Rectal smooth muscle tissue (tissue), 1 donor: Measurements from ENCODE around the gene AGBL1.

ENCODE experiments used
- H3K27ac ChIP-seq: one replicate; pipeline ENCODE4 v1.7.0; 2013; ENCODE audit warnings: low read depth, low read length, inconsistent platforms
- H3K27me3 ChIP-seq: one replicate; pipeline ENCODE4 v1.7.0; 2013; ENCODE audit warnings: low read length; ENCODE audit not compliant: control insufficient read depth, insufficient read depth
- H3K36me3 ChIP-seq: one replicate; pipeline ENCODE4 v1.7.0; 2013; ENCODE audit warnings: low read length; ENCODE audit not compliant: control insufficient read depth, insufficient read depth
- H3K4me1 ChIP-seq: one replicate; pipeline ENCODE4 v1.7.0; 2013; ENCODE audit warnings: low read length; ENCODE audit not compliant: control insufficient read depth, insufficient read depth
- H3K4me3 ChIP-seq: one replicate; pipeline ENCODE4 v1.7.0; 2013; ENCODE audit warnings: low read length
- H3K9ac ChIP-seq: one replicate; pipeline ENCODE4 v1.7.0; 2013; ENCODE audit warnings: low read length

AGBL1 gene

DNA sequence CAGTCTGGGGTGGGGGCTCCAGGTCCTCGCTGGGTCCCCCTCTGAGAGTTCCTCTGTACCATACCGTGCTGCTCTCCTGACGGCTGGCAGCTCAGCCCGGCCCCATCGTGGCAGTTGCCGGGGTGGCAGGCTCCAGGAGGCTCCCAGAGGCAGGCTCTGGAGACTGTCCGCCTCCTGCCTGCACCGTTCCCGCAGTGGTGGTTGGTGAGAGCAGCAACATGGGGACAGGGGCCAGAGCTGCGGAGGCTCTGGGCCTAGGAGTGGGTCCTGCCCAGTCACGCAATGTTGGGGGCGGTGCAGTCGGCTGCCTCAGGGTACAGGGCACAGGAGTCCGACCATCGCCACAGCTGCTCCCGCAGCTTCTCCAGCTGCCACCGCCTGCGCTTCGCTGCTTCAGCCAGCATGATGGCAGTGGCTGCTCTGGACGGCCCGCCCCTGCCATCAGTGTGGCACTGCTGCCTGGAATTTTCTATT, 492.7 kb downstream of the AGBL1 start:
- no peak overlapping the region for H3K4me3 ChIP-seq
- H3K4me1 ChIP-seq: no peaks in the 10 kb centered on the region
- no peaks in the 10 kb centered on the region for H3K27me3 ChIP-seq
- no peak overlapping the region for H3K9ac ChIP-seq
- H3K36me3 ChIP-seq: no peaks in the 10 kb centered on the region
- H3K27ac ChIP-seq: no peak overlapping the region

GRCh38 chr15:86573476-86573875, 493.8 kb downstream of the AGBL1 start:
- H3K4me1 ChIP-seq: no peaks in the 10 kb centered on the region
- no peak overlapping the region for H3K9ac ChIP-seq
- H3K27ac ChIP-seq: no peak overlapping the region
- no peaks in the 10 kb centered on the region for H3K27me3 ChIP-seq
- no peaks in the 10 kb centered on the region for H3K36me3 ChIP-seq
- H3K4me3 ChIP-seq: no peak overlapping the region

DNA sequence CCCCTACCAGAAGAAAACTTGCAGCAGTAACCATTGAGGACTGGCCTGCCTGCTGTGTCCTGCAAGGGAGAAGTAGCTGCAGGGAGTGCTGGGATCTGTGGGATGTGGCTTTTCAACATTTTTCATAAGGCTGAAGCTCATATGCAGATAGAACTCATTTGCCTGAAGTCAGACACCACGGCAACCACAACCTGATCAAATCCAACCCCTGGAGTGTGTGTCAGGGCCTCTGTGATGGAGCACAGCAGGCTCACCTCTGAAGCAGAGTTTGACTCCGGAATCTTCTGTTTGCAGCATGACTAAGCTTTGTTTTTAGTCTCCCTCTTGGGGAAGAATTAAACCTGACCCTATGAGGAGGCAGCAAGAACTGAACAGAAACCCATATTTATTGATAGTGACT, 508.7 kb downstream of the AGBL1 start:
- H3K27me3 ChIP-seq: no peaks in the 10 kb centered on the region

GRCh38 chr15:86590461-86590860, 510.8 kb downstream of the AGBL1 start:
- no peaks in the 10 kb centered on the region for H3K4me1 ChIP-seq

More for the DNA sequence above, 508.7 kb downstream of the AGBL1 start:
- no peak overlapping the region for H3K27ac ChIP-seq
- no peak overlapping the region for H3K4me3 ChIP-seq
- no peak overlapping the region for H3K9ac ChIP-seq
- no peaks in the 10 kb centered on the region for H3K36me3 ChIP-seq
- no peaks in the 10 kb centered on the region for H3K4me1 ChIP-seq

GRCh38 chr15:86591158-86591557, 511.5 kb downstream of the AGBL1 start:
- Histone ChIP-seq H3K27me3 (no peaks in the 10 kb centered on the region), H3K36me3 (no peaks in the 10 kb centered on the region), H3K4me3 (no peak overlapping the region), H3K27ac (no peak overlapping the region), H3K4me1 (no peaks in the 10 kb centered on the region), H3K9ac (no peak overlapping the region)

More at GRCh38 chr15:86590461-86590860, 510.8 kb downstream of the AGBL1 start:
- H3K36me3 ChIP-seq: no peaks in the 10 kb centered on the region
- no peak overlapping the region for H3K4me3 ChIP-seq
- H3K27me3 ChIP-seq: no peaks in the 10 kb centered on the region
- H3K9ac ChIP-seq: no peak overlapping the region
- no peak overlapping the region for H3K27ac ChIP-seq

- H3K4me3 ChIP-seq: no peak overlapping the region
- H3K27me3 ChIP-seq: no peaks in the 10 kb centered on the region
- H3K9ac ChIP-seq: no peak overlapping the region
- H3K27ac ChIP-seq: no peak overlapping the region
- no peaks in the 10 kb centered on the region for H3K36me3 ChIP-seq
- no peaks in the 10 kb centered on the region for H3K4me1 ChIP-seq
Observed at GRCh38 chr15:86591994-86592735, 512.5 kb downstream of the AGBL1 start.

GRCh38 chr15:86595741-86596140, 516.1 kb downstream of the AGBL1 start:
- H3K27ac ChIP-seq: no peak overlapping the region
- no peak overlapping the region for H3K4me3 ChIP-seq
- H3K4me1 ChIP-seq: no peaks in the 10 kb centered on the region
- no peaks in the 10 kb centered on the region for H3K36me3 ChIP-seq
- H3K9ac ChIP-seq: no peak overlapping the region
- H3K27me3 ChIP-seq: no peaks in the 10 kb centered on the region

- Histone ChIP-seq H3K9ac (no peak overlapping the region), H3K27ac (no peak overlapping the region), H3K27me3 (no peaks in the 10 kb centered on the region), H3K4me3 (no peak overlapping the region), H3K4me1 (no peaks in the 10 kb centered on the region), H3K36me3 (no peaks in the 10 kb centered on the region)
Observed at GRCh38 chr15:86603466-86603865, 523.8 kb downstream of the AGBL1 start.

DNA sequence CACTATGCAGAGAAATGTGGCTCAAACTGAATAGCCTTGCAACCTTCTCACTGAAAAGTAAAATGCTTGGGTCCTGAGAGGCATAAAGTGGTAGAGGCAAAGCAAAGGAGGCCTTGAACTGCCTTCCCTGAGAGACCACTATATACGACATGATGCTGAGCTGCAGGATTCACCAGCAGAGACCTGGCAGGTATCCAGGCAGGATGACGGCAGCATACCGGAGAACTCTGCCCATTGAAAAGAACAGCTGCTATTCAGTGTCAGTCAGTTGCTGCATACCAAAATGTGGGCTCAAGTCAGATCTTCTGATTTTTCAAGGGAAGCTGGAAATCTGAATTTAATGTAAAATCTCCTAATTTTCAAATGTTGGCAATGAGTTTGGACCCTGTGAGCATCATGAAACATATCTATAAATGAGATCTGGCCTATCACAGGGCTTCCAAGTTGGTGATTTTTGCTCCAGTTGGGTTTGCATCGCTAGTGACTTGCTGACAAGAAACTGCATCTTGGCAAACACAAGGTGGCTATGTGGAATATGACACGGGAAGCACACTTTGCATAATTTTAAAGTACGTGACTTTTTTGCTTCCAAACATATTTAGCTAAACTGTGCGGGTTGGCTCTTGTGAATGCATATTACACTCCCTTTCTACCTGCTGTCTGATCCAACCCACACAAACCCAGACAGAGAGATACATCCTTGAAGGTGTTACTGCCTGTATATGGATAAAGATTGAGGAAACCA, 529.0 kb downstream of the AGBL1 start:
- Histone ChIP-seq H3K27me3 (no peaks in the 10 kb centered on the region), H3K9ac (no peak overlapping the region), H3K36me3 (no peaks in the 10 kb centered on the region), H3K4me1 (no peaks in the 10 kb centered on the region), H3K4me3 (no peak overlapping the region), H3K27ac (no peak overlapping the region)

- Histone ChIP-seq H3K4me1 (no peaks in the 10 kb centered on the region), H3K27me3 (no peaks in the 10 kb centered on the region), H3K9ac (no peak overlapping the region), H3K4me3 (no peak overlapping the region), H3K27ac (no peak overlapping the region), H3K36me3 (no peaks in the 10 kb centered on the region)
Observed at GRCh38 chr15:86609275-86609674, 529.6 kb downstream of the AGBL1 start.

GRCh38 chr15:86610038-86610437, 530.4 kb downstream of the AGBL1 start:
- no peak overlapping the region for H3K9ac ChIP-seq
- H3K27me3 ChIP-seq: no peaks in the 10 kb centered on the region
- H3K27ac ChIP-seq: no peak overlapping the region
- H3K4me1 ChIP-seq: no peaks in the 10 kb centered on the region
- no peaks in the 10 kb centered on the region for H3K36me3 ChIP-seq
- no peak overlapping the region for H3K4me3 ChIP-seq

- Histone ChIP-seq H3K4me3 (no peak overlapping the region), H3K9ac (no peak overlapping the region), H3K36me3 (no peaks in the 10 kb centered on the region), H3K27me3 (no peaks in the 10 kb centered on the region), H3K4me1 (no peaks in the 10 kb centered on the region), H3K27ac (no peak overlapping the region)
Observed at GRCh38 chr15:86611417-86612040, 531.9 kb downstream of the AGBL1 start.
